Sigmoid colon (tissue), 3 donors: Measurements from ENCODE around the gene EPHA7.

Experiments used
- POLR2A ChIP-seq, 2 donors: fragments of 450-650 bp; IDR thresholded peaks; one replicate each; pipeline ENCODE4 v1.6.1; 2016; ENCODE audit warnings: antibody characterized with exemption in 2 of 2, mild to moderate bottlenecking in 2 of 2, moderate library complexity in 2 of 2
- TF ChIP-seq, protein P1 (sequence below), 4 experiments: fragments of 450-650 bp in 3 of 4; fragments of 200-600 bp in 1 of 4; IDR thresholded peaks; one replicate each; pipeline ENCODE4 v1.5.1; 2016 to 2019; ENCODE audit warnings: antibody characterized with exemption in 4 of 4, mild to moderate bottlenecking in 3 of 4, moderate library complexity in 2 of 4

DNA sequence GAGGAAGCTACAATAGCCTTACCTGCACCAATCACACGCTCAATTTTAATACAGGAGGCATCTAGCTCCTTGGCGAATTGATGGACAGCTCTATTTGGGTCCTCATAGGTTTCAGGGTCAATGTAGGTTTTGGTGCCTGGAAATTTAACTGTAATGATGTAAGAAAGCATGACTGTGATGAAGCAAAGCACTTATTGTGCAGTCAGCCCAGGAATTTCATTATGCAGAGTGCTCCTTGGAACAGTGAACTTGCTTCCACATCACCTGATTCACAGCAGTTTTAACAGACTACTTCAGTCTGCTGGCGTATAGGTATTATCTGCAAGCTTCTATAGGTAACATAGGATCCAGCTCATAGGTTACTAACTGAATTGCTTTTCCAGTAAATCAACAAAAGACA lies 160.0 kb downstream of the EPHA7 start:
- TF ChIP-seq, protein P1, sequence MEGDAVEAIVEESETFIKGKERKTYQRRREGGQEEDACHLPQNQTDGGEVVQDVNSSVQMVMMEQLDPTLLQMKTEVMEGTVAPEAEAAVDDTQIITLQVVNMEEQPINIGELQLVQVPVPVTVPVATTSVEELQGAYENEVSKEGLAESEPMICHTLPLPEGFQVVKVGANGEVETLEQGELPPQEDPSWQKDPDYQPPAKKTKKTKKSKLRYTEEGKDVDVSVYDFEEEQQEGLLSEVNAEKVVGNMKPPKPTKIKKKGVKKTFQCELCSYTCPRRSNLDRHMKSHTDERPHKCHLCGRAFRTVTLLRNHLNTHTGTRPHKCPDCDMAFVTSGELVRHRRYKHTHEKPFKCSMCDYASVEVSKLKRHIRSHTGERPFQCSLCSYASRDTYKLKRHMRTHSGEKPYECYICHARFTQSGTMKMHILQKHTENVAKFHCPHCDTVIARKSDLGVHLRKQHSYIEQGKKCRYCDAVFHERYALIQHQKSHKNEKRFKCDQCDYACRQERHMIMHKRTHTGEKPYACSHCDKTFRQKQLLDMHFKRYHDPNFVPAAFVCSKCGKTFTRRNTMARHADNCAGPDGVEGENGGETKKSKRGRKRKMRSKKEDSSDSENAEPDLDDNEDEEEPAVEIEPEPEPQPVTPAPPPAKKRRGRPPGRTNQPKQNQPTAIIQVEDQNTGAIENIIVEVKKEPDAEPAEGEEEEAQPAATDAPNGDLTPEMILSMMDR (IDR thresholded peaks at IDR 0.05): no peak
- no peak for TF ChIP-seq POLR2A (IDR thresholded peaks at IDR 0.05)
